OCI-LY1 (cell line): ENCODE measurements around the gene COMMD1.

Experiments
- CTCF ChIP-seq: fragments of 200-600 bp; sonication (generic), shearing (Covaris generic); IDR thresholded peaks from 2 replicates; pipeline ENCODE4 v1.5.1; 2017; ENCODE audit warnings: mild to moderate bottlenecking, antibody characterized with exemption, low read length, moderate library complexity, mixed read lengths
- EZH2 ChIP-seq: fragments of 200-600 bp; sonication (generic), shearing (Covaris generic); IDR thresholded peaks from 2 replicates; pipeline ENCODE4 v1.8.0; 2017; ENCODE audit warnings: borderline replicate concordance, mixed run types, mild to moderate bottlenecking, antibody characterized with exemption, low read length, moderate library complexity, mixed read lengths

DNA sequence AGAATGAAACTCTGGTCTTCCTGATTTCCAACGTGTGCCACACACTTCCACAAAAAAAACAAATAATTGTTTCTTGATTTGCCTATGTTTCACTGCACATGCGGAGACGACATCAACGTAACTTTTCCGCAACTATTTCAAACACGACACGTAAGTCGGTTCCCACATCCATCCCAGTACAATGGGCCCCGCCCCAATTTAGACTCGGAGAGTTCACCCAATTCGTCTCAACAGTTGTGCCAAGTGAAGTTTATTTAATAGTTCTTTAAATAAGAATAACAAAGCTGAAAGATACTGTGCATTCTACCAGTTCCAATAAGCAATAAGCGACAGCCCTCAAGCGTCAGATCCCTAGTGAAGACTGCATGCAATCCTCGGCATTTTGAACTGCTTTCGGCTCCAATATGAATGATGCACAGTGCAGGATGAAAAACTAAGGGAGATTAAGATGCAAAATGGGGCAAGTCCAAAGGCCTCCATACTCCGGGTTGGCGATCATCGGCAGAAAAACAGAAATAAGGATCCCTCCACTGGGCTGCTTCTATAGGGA is 17.7 kb upstream of the COMMD1 start:
- TF ChIP-seq CTCF (no peak), EZH2 (no peak)
